OCI-LY7 (cell line): ENCODE results near the gene ZNF43. TPM values are rescaled to one million over a fixed set of nuclear protein-coding genes. Genes with fewer than 3 reads are reported as not detected.
A peak's percentile ranks its signal among the peaks of the same experiment; 100 is the strongest.
"Not testable (repeated sequence)": the region's sequence is repeated elsewhere in the genome, so short reads cannot be mapped to it uniquely, and the experiment has no call there.

ENCODE experiments used
- Bru-seq: library from RNA; stranded (reverse); fragments of 400-500 nt; gene quantifications from one replicate; lab custom pipeline; 2021; lab: Mats Ljungman, UMichigan
- BruChase-seq, 2 experiments: library from RNA; stranded (reverse); fragments of 400-500 nt; gene quantifications; one replicate each; lab custom pipeline; 2021; lab: Mats Ljungman, UMichigan
- BruUV-seq: library from RNA; stranded (reverse); fragments of 400-500 nt; replicated peaks from 2 replicates; lab custom pipeline; 2021; lab: Mats Ljungman, UMichigan
- CTCF ChIA-PET: fragments of 300-600 bp; sonication (Branson Sonifier 250); formaldehyde crosslinking; loops from one replicate; lab custom pipeline; 2022; ENCODE audit warnings: antibody characterized with exemption; ENCODE audit not compliant: unreplicated experiment; lab: Charles Lee
- POLR2A ChIA-PET: fragments of 300-600 bp; sonication (Branson Sonifier 250); formaldehyde crosslinking; loops from one replicate; lab custom pipeline; 2022; ENCODE audit warnings: antibody characterized with exemption; lab: Charles Lee
- DNase-seq: peaks from one replicate; pipeline ENCODE4 v3.0.0-alpha.2; 2015; ENCODE audit warnings: low spot score
- H2AFZ ChIP-seq: fragments of 200-600 bp; sonication (generic), shearing (Covaris generic); 2 replicates; pipeline ENCODE4 v1.6.1; 2014; ENCODE audit warnings: mild to moderate bottlenecking, antibody characterized with exemption, low read length, moderate library complexity
- H3K27ac ChIP-seq: fragments of 200-600 bp; sonication (generic); 2 replicates; pipeline ENCODE4 v1.5.1; 2014; ENCODE audit warnings: mixed run types, low read depth, mild to moderate bottlenecking, moderate library complexity, low read length, inconsistent platforms; ENCODE audit not compliant: poor library complexity, severe bottlenecking
- H3K36me3 ChIP-seq: fragments of 200-600 bp; sonication (generic); 2 replicates; pipeline ENCODE4 v1.6.1; 2014; ENCODE audit warnings: mild to moderate bottlenecking, antibody characterized with exemption, low read length, moderate library complexity, mixed read lengths; ENCODE audit not compliant: insufficient read depth
- H3K4me1 ChIP-seq: fragments of 200-600 bp; sonication (generic); 2 replicates; pipeline ENCODE4 v1.5.1; 2014; ENCODE audit warnings: mild to moderate bottlenecking, low read length; ENCODE audit not compliant: insufficient read depth, poor library complexity, severe bottlenecking
- H3K4me2 ChIP-seq: fragments of 200-600 bp; sonication (generic); 2 replicates; pipeline ENCODE4 v1.6.1; 2014; ENCODE audit warnings: mild to moderate bottlenecking, low read length
- H3K4me3 ChIP-seq: fragments of 200-600 bp; sonication (generic); 2 replicates; pipeline ENCODE4 v1.5.1; 2014; ENCODE audit warnings: mild to moderate bottlenecking, low read depth, low read length; ENCODE audit not compliant: poor library complexity, severe bottlenecking
- H3K79me2 ChIP-seq: fragments of 200-600 bp; sonication (generic); 2 replicates; pipeline ENCODE4 v1.6.1; 2016; ENCODE audit warnings: low read depth, mild to moderate bottlenecking, low read length, moderate library complexity, mixed read lengths; ENCODE audit not compliant: insufficient read depth
- H3K9me2 ChIP-seq: fragments of 200-600 bp; sonication (generic); 2 replicates; pipeline ENCODE4 v1.6.1; 2016; ENCODE audit warnings: mild to moderate bottlenecking, low read length, mixed read lengths; ENCODE audit not compliant: insufficient read depth
- H3K9me3 ChIP-seq: fragments of 200-600 bp; sonication (generic); 2 replicates; pipeline ENCODE4 v1.6.1; 2014; ENCODE audit warnings: mild to moderate bottlenecking, mixed run types, low read length, mixed read lengths
- H4K20me1 ChIP-seq: fragments of 200-600 bp; sonication (generic); 2 replicates; pipeline ENCODE4 v1.6.1; 2014; ENCODE audit warnings: mild to moderate bottlenecking, antibody characterized with exemption, low read length, moderate library complexity, mixed read lengths; ENCODE audit not compliant: insufficient read depth
- EZH2phosphoT487 ChIP-seq: fragments of 200-600 bp; sonication (generic); IDR thresholded peaks from 2 replicates; pipeline ENCODE4 v1.6.1; 2018; ENCODE audit warnings: low read depth, borderline replicate concordance, mild to moderate bottlenecking, mixed run types, antibody characterized with exemption, low read length, moderate library complexity, mixed read lengths
- intact Hi-C: fragments of 100-400 bp; cut with micrococcal nuclease; formaldehyde crosslinking; loops from one replicate; pipeline ENCODE4 v1.10.0; 2022; ENCODE audit not compliant: unreplicated experiment
- long read RNA-seq: library from polyadenylated mRNA; stranded (forward); transcript quantifications from one replicate; pipeline ENCODE4 v2.0.0, GENCODE V29; 2022
- total RNA-seq, 2 experiments: library from RNA; depleted of rRNA in 1 of 2; stranded (reverse); fragments of >200 nt in 1 of 2; shearing (Covaris generic) in 1 of 2; gene quantifications; 2 replicates each; pipeline ENCODE4 v1.2.3, GENCODE V29; 2014 to 2022
- TF ChIP-seq, protein P1 (sequence below): fragments of 200-600 bp; sonication (generic); conservative IDR thresholded peaks from 2 replicates; pipeline ENCODE4 v1.5.1; 2014; ENCODE audit warnings: mild to moderate bottlenecking, antibody characterized with exemption, low read length, moderate library complexity, mixed read lengths

The ZNF43 gene
- total RNA-seq (2014; rRNA removed; shearing (Covaris generic)): 31.5 and 39.7 TPM in 2 replicates
- 55.6 and 66.1 TPM in 2 replicates for total RNA-seq (2022)
- Bru-seq, nascent RNA: percentile 92 among the genes with signal in this experiment
- percentile 89 among the genes with signal in this experiment for BruChase-seq, experiment 1, labeled RNA remaining after a 6-hour chase
- percentile 89 among the genes with signal in this experiment for BruChase-seq, experiment 2, labeled RNA remaining after a 2-hour chase
- long read RNA-seq, full-length matches to known transcripts: 30 of 47 reads
- long read RNA-seq, partial matches to known transcripts: 1 of 47 reads
- long read RNA-seq, other reads (novel, unspliced or antisense): 16 of 47 reads

DNA sequence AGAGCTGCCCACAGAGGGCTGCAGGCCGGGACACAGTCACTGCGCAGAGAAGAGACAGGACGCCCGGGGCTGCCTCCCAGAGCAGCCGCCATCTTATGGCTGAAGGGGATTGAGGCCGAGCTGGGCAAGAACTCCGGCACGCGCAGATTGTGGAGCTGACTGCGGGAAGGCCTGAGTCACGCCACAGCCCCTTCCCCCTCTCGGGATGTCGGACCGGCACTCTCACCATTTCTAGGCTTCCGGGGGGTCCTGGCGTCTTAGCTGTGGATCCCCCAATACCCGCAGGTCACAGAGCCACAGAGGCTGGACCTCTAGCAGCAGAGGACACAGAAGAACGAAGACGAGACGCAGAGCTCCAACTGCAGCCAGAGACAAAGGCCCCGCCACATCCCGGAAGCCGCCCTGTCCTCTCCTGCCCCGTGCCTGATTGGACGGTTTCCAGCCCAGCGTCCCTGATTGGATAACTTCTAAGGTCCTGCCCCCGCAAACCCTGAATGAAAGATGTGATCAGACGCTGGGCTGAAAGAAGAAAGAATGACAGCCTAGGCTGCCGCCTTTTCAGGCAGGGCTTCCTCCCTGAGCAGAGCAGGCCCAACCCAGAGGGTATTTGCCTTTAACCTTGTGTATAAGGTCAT, at the start of gene ZNF43:
Gene ZNF43, minus strand, starts transcription at position 373 of the 635 bp plus-strand sequence. Its CDS starts 144 bp downstream, at position 229.
- H3K9me2 ChIP-seq: no peaks in the 10 kb centered on the region
- H3K36me3 ChIP-seq: peaks cover 70% of the 10 kb centered on the region
- peak within 1 kb of the TSS; percentile 42; the same call in 1 of the 2 replicates for H2AFZ ChIP-seq
- H3K27ac ChIP-seq: peak within 1 kb of the TSS; percentile 78
- POLR2A ChIA-PET: interaction anchor here (0.5 to 3.3 kb wide), 12 partner anchors 9 to 1797 kb away, joined by 3 to 19 read pairs (median 4); partner anchors contain the start of genes ZNF100 and ZNF257
- TSS peak; percentile 61 for BruUV-seq
- intact Hi-C loops: loop anchor here (1.0 to 2.0 kb wide), 3 partner anchors 16 to 331 kb away; partner anchors contain the start of genes ZNF100 and ZNF429
- H3K79me2 ChIP-seq: peaks cover 52% of the 10 kb centered on the region
- H4K20me1 ChIP-seq: no peaks in the 10 kb centered on the region
- H3K4me1 ChIP-seq: peaks cover 12% of the 10 kb centered on the region
- H3K4me3 ChIP-seq: peak within 1 kb of the TSS; percentile 89
- peak; percentile 96 for DNase-seq
- TF ChIP-seq, protein P1, sequence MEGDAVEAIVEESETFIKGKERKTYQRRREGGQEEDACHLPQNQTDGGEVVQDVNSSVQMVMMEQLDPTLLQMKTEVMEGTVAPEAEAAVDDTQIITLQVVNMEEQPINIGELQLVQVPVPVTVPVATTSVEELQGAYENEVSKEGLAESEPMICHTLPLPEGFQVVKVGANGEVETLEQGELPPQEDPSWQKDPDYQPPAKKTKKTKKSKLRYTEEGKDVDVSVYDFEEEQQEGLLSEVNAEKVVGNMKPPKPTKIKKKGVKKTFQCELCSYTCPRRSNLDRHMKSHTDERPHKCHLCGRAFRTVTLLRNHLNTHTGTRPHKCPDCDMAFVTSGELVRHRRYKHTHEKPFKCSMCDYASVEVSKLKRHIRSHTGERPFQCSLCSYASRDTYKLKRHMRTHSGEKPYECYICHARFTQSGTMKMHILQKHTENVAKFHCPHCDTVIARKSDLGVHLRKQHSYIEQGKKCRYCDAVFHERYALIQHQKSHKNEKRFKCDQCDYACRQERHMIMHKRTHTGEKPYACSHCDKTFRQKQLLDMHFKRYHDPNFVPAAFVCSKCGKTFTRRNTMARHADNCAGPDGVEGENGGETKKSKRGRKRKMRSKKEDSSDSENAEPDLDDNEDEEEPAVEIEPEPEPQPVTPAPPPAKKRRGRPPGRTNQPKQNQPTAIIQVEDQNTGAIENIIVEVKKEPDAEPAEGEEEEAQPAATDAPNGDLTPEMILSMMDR: no peak
- no peak for TF ChIP-seq EZH2phosphoT487
- peak within 1 kb of the TSS; percentile 67 for H3K4me2 ChIP-seq
- H3K9me3 ChIP-seq: peaks cover 23% of the 10 kb centered on the region; the same call in 1 of the 2 replicates
- CTCF ChIA-PET: no interaction called here

DNA sequence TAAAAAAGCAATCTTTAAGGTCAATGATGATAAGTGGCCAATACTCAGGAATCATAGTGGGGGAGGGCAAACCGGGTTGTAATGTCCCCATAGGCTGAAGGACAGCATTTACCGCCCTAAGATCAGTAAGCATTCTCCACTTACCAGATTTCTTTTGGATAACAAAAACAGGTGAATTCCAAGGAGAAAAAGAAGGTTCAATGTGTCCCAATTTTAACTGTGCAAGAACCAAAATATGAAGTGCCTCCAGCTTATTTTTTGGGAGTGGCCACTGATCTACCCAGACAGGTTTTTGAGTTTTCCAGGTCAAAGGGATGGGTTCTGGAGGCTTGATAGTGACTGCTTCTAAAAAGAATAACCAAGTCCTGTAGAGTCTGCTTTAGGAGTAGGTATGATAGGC, 49.5 kb upstream of the ZNF43 start:
- BruUV-seq, intact Hi-C loops, H3K79me2 ChIP-seq, H2AFZ ChIP-seq, H3K9me3 ChIP-seq, H3K36me3 ChIP-seq, H3K4me1 ChIP-seq, H3K4me3 ChIP-seq, CTCF ChIA-PET, H3K27ac ChIP-seq, H3K9me2 ChIP-seq, DNase-seq, H4K20me1 ChIP-seq, POLR2A ChIA-PET, H3K4me2 ChIP-seq: not testable (repeated sequence)

DNA sequence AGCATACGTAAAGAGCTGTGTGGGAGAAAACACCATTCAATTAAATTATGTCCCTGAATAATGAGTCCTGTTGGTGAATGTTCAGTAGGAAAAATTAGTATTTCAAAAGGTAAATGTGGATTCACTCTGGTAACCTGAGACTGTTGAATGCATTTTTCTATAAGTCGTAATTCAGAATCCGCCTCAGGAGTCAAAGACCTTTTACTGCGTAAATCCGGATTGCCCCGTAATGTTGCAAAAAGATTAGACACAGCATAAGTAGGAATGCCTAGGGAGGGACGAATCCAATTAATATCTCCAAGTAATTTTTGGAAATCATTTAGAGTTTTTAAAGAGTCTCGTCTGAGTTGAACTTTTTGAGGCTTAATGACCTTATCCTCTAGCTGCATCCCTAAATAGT, 48.8 kb upstream of the ZNF43 start:
- intact Hi-C loops, H3K9me2 ChIP-seq, H3K27ac ChIP-seq, H3K4me2 ChIP-seq, H3K4me3 ChIP-seq, H4K20me1 ChIP-seq, H3K36me3 ChIP-seq, CTCF ChIA-PET, H2AFZ ChIP-seq, BruUV-seq, H3K9me3 ChIP-seq, H3K4me1 ChIP-seq, H3K79me2 ChIP-seq, DNase-seq: not testable (repeated sequence)
- POLR2A ChIA-PET: interaction anchor here (0.5 kb wide), 1 partner anchor 905 kb away, joined by 3 read pairs; no protein-coding TSS in a partner anchor
